SK-N-SH treated with all-trans-retinoic acid at 6 μM for 48 hours (cell line): ENCODE measurements around the gene CYP2C9.

Source experiments
- ATAC-seq: fragments of 200-7000 bp; cut with Tn5 transposase; 3 replicates; pipeline ENCODE4 v1.9.1; 2020; ENCODE audit warnings: mild to moderate bottlenecking, moderate library complexity
- ARNTL ChIP-seq: fragments of 450-650 bp; formaldehyde crosslinking; IDR thresholded peaks from 2 replicates; pipeline ENCODE4 v1.5.0; 2020; ENCODE audit warnings: low read depth, mild to moderate bottlenecking, moderate library complexity, borderline replicate concordance
- ESRRG ChIP-seq: fragments of 250-450 bp; sonication (Bioruptor Pico); IDR thresholded peaks from 2 replicates; pipeline ENCODE4 v1.6.1; 2021; ENCODE audit warnings: mild to moderate bottlenecking
- GLIS3 ChIP-seq: fragments of 250-450 bp; sonication (Bioruptor Pico); IDR thresholded peaks from 2 replicates; pipeline ENCODE4 v1.5.0; 2020; ENCODE audit warnings: mild to moderate bottlenecking, moderate library complexity
- ISL1 ChIP-seq: fragments of 250-450 bp; sonication (Bioruptor Pico); IDR thresholded peaks from 2 replicates; pipeline ENCODE4 v2.1.2; 2022; ENCODE audit warnings: mild to moderate bottlenecking, moderate library complexity
- OSR1 ChIP-seq: fragments of 250-450 bp; sonication (Bioruptor Pico); IDR thresholded peaks from 2 replicates; pipeline ENCODE4 v1.8.0; 2022; ENCODE audit warnings: moderate library complexity, mild to moderate bottlenecking, inconsistent platforms
- PPARA ChIP-seq: fragments of 250-450 bp; sonication (Bioruptor Pico); IDR thresholded peaks from 2 replicates; pipeline ENCODE4 v1.5.0; 2020; ENCODE audit warnings: mild to moderate bottlenecking, borderline replicate concordance
- RARB ChIP-seq: fragments of 250-450 bp; sonication (Bioruptor Pico); IDR thresholded peaks from 2 replicates; pipeline ENCODE4 v1.8.0; 2021; ENCODE audit warnings: mild to moderate bottlenecking, moderate library complexity
- SNAI2 ChIP-seq: fragments of 250-450 bp; sonication (Bioruptor Pico); IDR thresholded peaks from 2 replicates; pipeline ENCODE4 v1.5.0; 2020; ENCODE audit warnings: mild to moderate bottlenecking, moderate library complexity
- TCF4 ChIP-seq: fragments of 250-450 bp; sonication (Bioruptor Pico); IDR thresholded peaks from 2 replicates; pipeline ENCODE4 v1.8.0; 2021; ENCODE audit warnings: mild to moderate bottlenecking, moderate library complexity, borderline replicate concordance
- ZC3H10 ChIP-seq: fragments of 250-450 bp; sonication (Bioruptor Pico); IDR thresholded peaks from 2 replicates; pipeline ENCODE4 v1.5.1; 2021; ENCODE audit warnings: mild to moderate bottlenecking, moderate library complexity
- ZFP30 ChIP-seq: fragments of 450-650 bp; formaldehyde crosslinking; IDR thresholded peaks from 2 replicates; pipeline ENCODE4 v1.5.0; 2022; ENCODE audit warnings: mild to moderate bottlenecking, moderate library complexity
- ZNF565 ChIP-seq: fragments of 450-650 bp; formaldehyde crosslinking; conservative IDR thresholded peaks from 2 replicates; pipeline ENCODE4 v1.5.0; 2020; ENCODE audit warnings: low read depth, mild to moderate bottlenecking, moderate library complexity
- ZNF70 ChIP-seq: fragments of 450-650 bp; formaldehyde crosslinking; IDR thresholded peaks from 2 replicates; pipeline ENCODE4 v1.5.0; 2020; ENCODE audit warnings: mild to moderate bottlenecking, moderate library complexity
- ZNF8 ChIP-seq: fragments of 450-650 bp; formaldehyde crosslinking; IDR thresholded peaks from 2 replicates; pipeline ENCODE4 v1.5.0; 2020; ENCODE audit warnings: mild to moderate bottlenecking, moderate library complexity
- TF ChIP-seq, protein P1 (sequence below): fragments of 250-450 bp; sonication (Bioruptor Pico); IDR thresholded peaks from 2 replicates; pipeline ENCODE4 v1.8.0; 2020; ENCODE audit warnings: mild to moderate bottlenecking, moderate library complexity, borderline replicate concordance
- TF ChIP-seq, protein P2 (sequence below): fragments of 250-450 bp; sonication (Bioruptor Pico); IDR thresholded peaks from 2 replicates; pipeline ENCODE4 v1.8.0; 2021; ENCODE audit warnings: low read depth, mild to moderate bottlenecking, moderate library complexity, borderline replicate concordance
- TF ChIP-seq, protein P3 (sequence below): fragments of 250-450 bp; sonication (Bioruptor Pico); IDR thresholded peaks from 2 replicates; pipeline ENCODE4 v1.5.0; 2020; ENCODE audit warnings: mild to moderate bottlenecking, moderate library complexity
- TF ChIP-seq, protein P4 (sequence below): fragments of 250-450 bp; sonication (Bioruptor Pico); IDR thresholded peaks from 2 replicates; pipeline ENCODE4 v1.5.1; 2020; ENCODE audit warnings: low read depth, mild to moderate bottlenecking, moderate library complexity

CYP2C9 gene

DNA sequence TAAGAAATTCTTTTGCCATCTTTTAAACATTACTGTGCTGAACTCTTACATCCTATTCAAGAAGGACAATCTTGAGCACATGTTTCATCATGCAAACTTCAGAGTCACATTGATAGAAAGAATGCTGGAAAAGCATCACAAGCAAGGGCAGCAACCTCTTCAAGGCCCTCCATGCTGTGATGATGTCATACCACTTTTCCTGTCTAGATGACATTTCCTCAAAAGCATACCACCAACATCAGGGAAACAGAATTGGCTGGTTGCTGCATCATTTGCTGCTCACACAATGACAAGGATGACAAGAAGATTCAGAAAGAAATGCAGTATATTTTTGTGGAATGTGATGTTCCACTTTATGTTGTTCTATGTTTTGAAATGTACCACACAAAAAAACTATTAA lies 93.2 kb downstream of the CYP2C9 start:
- TF ChIP-seq, protein P1, sequence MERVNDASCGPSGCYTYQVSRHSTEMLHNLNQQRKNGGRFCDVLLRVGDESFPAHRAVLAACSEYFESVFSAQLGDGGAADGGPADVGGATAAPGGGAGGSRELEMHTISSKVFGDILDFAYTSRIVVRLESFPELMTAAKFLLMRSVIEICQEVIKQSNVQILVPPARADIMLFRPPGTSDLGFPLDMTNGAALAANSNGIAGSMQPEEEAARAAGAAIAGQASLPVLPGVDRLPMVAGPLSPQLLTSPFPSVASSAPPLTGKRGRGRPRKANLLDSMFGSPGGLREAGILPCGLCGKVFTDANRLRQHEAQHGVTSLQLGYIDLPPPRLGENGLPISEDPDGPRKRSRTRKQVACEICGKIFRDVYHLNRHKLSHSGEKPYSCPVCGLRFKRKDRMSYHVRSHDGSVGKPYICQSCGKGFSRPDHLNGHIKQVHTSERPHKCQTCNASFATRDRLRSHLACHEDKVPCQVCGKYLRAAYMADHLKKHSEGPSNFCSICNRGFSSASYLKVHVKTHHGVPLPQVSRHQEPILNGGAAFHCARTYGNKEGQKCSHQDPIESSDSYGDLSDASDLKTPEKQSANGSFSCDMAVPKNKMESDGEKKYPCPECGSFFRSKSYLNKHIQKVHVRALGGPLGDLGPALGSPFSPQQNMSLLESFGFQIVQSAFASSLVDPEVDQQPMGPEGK (CRISPR knock-in tag), result no peak
- TF ChIP-seq, protein P2, sequence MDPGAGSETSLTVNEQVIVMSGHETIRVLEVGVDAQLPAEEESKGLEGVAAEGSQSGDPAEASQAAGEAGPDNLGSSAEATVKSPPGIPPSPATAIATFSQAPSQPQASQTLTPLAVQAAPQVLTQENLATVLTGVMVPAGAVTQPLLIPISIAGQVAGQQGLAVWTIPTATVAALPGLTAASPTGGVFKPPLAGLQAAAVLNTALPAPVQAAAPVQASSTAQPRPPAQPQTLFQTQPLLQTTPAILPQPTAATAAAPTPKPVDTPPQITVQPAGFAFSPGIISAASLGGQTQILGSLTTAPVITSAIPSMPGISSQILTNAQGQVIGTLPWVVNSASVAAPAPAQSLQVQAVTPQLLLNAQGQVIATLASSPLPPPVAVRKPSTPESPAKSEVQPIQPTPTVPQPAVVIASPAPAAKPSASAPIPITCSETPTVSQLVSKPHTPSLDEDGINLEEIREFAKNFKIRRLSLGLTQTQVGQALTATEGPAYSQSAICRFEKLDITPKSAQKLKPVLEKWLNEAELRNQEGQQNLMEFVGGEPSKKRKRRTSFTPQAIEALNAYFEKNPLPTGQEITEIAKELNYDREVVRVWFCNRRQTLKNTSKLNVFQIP (CRISPR knock-in tag), result no peak
- TF ChIP-seq ISL1 (CRISPR knock-in tag) (no peak), PPARA (CRISPR knock-in tag) (no peak), ZNF8 (CRISPR knock-in tag) (no peak), ZC3H10 (no peak), ARNTL (CRISPR knock-in tag) (no peak), RARB (no peak), OSR1 (no peak)
- TF ChIP-seq, protein P3, sequence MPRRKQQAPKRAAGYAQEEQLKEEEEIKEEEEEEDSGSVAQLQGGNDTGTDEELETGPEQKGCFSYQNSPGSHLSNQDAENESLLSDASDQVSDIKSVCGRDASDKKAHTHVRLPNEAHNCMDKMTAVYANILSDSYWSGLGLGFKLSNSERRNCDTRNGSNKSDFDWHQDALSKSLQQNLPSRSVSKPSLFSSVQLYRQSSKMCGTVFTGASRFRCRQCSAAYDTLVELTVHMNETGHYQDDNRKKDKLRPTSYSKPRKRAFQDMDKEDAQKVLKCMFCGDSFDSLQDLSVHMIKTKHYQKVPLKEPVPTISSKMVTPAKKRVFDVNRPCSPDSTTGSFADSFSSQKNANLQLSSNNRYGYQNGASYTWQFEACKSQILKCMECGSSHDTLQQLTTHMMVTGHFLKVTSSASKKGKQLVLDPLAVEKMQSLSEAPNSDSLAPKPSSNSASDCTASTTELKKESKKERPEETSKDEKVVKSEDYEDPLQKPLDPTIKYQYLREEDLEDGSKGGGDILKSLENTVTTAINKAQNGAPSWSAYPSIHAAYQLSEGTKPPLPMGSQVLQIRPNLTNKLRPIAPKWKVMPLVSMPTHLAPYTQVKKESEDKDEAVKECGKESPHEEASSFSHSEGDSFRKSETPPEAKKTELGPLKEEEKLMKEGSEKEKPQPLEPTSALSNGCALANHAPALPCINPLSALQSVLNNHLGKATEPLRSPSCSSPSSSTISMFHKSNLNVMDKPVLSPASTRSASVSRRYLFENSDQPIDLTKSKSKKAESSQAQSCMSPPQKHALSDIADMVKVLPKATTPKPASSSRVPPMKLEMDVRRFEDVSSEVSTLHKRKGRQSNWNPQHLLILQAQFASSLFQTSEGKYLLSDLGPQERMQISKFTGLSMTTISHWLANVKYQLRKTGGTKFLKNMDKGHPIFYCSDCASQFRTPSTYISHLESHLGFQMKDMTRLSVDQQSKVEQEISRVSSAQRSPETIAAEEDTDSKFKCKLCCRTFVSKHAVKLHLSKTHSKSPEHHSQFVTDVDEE (CRISPR knock-in tag), result no peak
- TF ChIP-seq, protein P4, sequence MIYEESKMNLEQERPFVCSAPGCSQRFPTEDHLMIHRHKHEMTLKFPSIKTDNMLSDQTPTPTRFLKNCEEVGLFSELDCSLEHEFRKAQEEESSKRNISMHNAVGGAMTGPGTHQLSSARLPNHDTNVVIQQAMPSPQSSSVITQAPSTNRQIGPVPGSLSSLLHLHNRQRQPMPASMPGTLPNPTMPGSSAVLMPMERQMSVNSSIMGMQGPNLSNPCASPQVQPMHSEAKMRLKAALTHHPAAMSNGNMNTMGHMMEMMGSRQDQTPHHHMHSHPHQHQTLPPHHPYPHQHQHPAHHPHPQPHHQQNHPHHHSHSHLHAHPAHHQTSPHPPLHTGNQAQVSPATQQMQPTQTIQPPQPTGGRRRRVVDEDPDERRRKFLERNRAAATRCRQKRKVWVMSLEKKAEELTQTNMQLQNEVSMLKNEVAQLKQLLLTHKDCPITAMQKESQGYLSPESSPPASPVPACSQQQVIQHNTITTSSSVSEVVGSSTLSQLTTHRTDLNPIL (CRISPR knock-in tag), result no peak
- no peak for ATAC-seq

DNA sequence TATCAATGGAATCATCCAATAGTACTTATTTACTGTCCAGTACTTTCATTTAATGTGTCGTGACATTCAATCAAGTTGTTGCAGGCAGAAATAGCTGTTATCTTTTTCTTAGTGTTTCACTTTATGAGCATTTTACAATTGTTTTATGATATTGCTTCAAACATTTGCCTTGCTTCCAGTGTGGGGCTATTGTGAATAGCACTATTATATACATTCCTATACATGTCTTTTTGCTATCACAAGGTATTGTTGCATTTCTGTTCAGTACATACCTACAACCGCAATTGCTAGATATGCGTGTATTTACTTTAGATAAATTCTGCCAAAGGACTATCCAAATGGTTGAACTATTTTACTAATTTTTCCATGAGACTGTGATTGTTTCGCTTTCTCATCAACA lies 95.9 kb downstream of the CYP2C9 start:
- no peak for ATAC-seq
- TF ChIP-seq GLIS3 (CRISPR knock-in tag) (no peak), RARB (no peak), ZNF565 (CRISPR knock-in tag) (no peak), SNAI2 (CRISPR knock-in tag) (no peak), ARNTL (CRISPR knock-in tag) (no peak), ZFP30 (CRISPR knock-in tag) (no peak), ZNF70 (CRISPR knock-in tag) (no peak), ESRRG (CRISPR knock-in tag) (no peak), PPARA (CRISPR knock-in tag) (no peak)

- TF ChIP-seq ARNTL (CRISPR knock-in tag), result no peak
- TF ChIP-seq GLIS3 (CRISPR knock-in tag), result no peak
- no peak for TF ChIP-seq ESRRG (CRISPR knock-in tag)
- no peak for TF ChIP-seq SNAI2 (CRISPR knock-in tag)
- TF ChIP-seq, protein P1 (CRISPR knock-in tag), result no peak
- no peak for TF ChIP-seq ZNF8 (CRISPR knock-in tag)
- TF ChIP-seq, protein P3 (CRISPR knock-in tag), result no peak
- no peak for TF ChIP-seq TCF4 (CRISPR knock-in tag)
- no peak for ATAC-seq
Measured at GRCh38 chr10:95035332-95036295, 97.2 kb downstream of the CYP2C9 start.
